ENCODE results near the gene PDE1C. TPM values are rescaled to one million over a fixed set of nuclear protein-coding genes. Genes with fewer than 3 reads are reported as not detected.

The PDE1C gene
- polyA plus RNA-seq, 6 donors from 2014 or later, result not detected

GRCh38 chr7:31705377-31705776, 364.8 kb downstream of the PDE1C start:
- H3K36me3 Mint-ChIP-seq, result no peaks in the 10 kb centered on the region
- no peak for DNase-seq
- H3K9me3 Mint-ChIP-seq, result peaks cover 0 to 5% (median 0%) of the 10 kb centered on the region in 7 donors
- H3K4me1 Mint-ChIP-seq, result no peaks in the 10 kb centered on the region
- no peak overlapping the region for H3K27ac Mint-ChIP-seq
- ATAC-seq (ENCODE audit: low read depth in 2 of 2), result no peak
- H3K27me3 Mint-ChIP-seq, result no peaks in the 10 kb centered on the region
- H3K4me3 Mint-ChIP-seq, result no peak overlapping the region

- Mint-ChIP-seq H3K27me3 (peaks cover 0 to 7% (median 0%) of the 10 kb centered on the region in 3 donors), H3K4me1 (no peaks in the 10 kb centered on the region), H3K27ac (no peak overlapping the region), H3K36me3 (no peaks in the 10 kb centered on the region), H3K4me3 (no peak overlapping the region), H3K9me3 (peaks cover 0 to 5% (median 0%) of the 10 kb centered on the region in 7 donors)
- ATAC-seq (ENCODE audit: low read depth in 2 of 2), result no peak
- DNase-seq, result no peak
These were observed 367.9 kb downstream of the PDE1C start for GRCh38 chr7:31702354-31702753.
